Spinal cord (tissue), 10 donors: ENCODE measurements around the gene ZFYVE28. TPM values are rescaled to one million over a fixed set of nuclear protein-coding genes. Genes with fewer than 3 reads are reported as not detected.

Experiments used
- DNase-seq, 6 donors: peaks; one replicate each; pipeline versions ENCODE4 v3.0.0 to v3.0.0-alpha.2; 2013 to 2015; ENCODE audit warnings: low spot score in 6 of 6, low read depth in 4 of 6
- H3K27ac ChIP-seq: one replicate; pipeline ENCODE4 v1.5.1; 2013; ENCODE audit warnings: low read depth, low read length, control low read depth
- H3K27me3 ChIP-seq: one replicate; pipeline ENCODE4 v1.6.1; 2013; ENCODE audit warnings: low read length; ENCODE audit not compliant: control insufficient read depth, insufficient read depth
- H3K36me3 ChIP-seq: one replicate; pipeline ENCODE4 v1.6.1; 2013; ENCODE audit warnings: low read length; ENCODE audit not compliant: control insufficient read depth, insufficient read depth
- H3K4me1 ChIP-seq: one replicate; pipeline ENCODE4 v1.6.1; 2013; ENCODE audit warnings: low read length; ENCODE audit not compliant: control insufficient read depth, insufficient read depth
- H3K4me3 ChIP-seq: one replicate; pipeline ENCODE4 v1.5.1; 2013; ENCODE audit warnings: low read depth, low read length, control low read depth
- H3K9me3 ChIP-seq: one replicate; pipeline ENCODE4 v1.6.1; 2013; ENCODE audit warnings: low read length; ENCODE audit not compliant: control insufficient read depth, insufficient read depth
- WGBS: methylation state at CpG from one replicate; pipeline ENCODE4 v1.1.5; 2013; ENCODE audit warnings: missing lambda C conversion rate; ENCODE audit not compliant: insufficient coverage; 5-methylcytosine and 5-hydroxymethylcytosine counted together
- polyA plus RNA-seq, 2 donors: library from polyadenylated mRNA; unstranded; fragments of 120-200 nt; gene quantifications; one replicate each; pipeline ENCODE4 v1.2.1, GENCODE V29; 2013; ENCODE audit not compliant: insufficient read length in 2 of 2
- total RNA-seq, 2 donors: library from RNA; depleted of rRNA in 1 of 2; stranded (reverse); fragments of 120-200 nt in 1 of 2; fragments of >200 nt in 1 of 2; gene quantifications; one replicate each; pipeline versions ENCODE4 v1.2.3 to v1.2.4, GENCODE V29; 2013 to 2014
- donor health status: healthy.

Gene ZFYVE28
- total and polyA plus RNA-seq, 4 donors, result 7.9 to 13.9 (median 9.8) TPM

DNA sequence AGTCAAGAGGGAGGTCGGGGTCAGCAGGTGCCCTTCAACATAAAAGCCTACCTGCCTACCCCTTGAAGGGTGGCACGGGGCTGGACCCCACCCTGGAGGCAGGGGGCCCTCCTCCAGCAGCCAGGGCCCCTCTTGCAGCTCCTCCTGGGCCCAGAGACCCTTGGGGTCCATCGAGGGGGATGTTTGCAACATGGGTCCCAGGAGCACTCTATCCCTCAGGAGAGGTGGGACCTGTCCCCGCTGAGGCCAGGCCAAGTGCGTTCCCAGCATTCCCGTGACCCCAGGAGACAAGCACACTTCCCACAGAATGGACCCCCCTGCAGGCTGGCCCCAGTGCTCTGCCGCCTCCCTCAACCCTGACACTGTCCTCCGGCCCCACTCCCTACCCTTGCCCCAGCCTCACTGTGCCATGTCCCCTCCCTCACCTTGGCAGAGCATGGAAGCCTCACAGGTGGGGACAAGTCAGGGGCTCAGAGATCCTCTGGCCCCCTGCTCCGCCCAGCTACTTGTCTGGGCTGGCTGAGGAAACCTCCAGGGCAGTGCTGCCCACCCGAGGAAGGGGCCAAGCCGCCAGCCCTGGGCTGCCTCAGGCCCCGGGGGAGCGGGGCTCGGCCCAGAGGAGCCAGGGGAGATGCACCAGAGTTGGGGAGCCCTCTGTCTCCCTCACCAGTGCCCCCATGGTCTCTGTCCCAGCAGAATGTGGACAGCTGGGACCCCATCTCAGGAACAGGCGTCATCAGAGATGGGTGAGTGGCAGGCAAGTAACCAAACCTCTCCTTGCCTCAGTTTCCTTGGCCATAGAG is 158.7 kb downstream of the ZFYVE28 start:
- Histone ChIP-seq H3K9me3 (no peaks in the 10 kb centered on the region), H3K4me3 (peak overlapping the region; percentile 72), H3K27ac (no peak overlapping the region), H3K27me3 (no peaks in the 10 kb centered on the region), H3K4me1 (peaks cover 87% of the 10 kb centered on the region), H3K36me3 (peaks cover 60% of the 10 kb centered on the region)
- 85% methylated on average over 12 of the region's 15 CpGs for WGBS
- DNase-seq, result no peak

DNA sequence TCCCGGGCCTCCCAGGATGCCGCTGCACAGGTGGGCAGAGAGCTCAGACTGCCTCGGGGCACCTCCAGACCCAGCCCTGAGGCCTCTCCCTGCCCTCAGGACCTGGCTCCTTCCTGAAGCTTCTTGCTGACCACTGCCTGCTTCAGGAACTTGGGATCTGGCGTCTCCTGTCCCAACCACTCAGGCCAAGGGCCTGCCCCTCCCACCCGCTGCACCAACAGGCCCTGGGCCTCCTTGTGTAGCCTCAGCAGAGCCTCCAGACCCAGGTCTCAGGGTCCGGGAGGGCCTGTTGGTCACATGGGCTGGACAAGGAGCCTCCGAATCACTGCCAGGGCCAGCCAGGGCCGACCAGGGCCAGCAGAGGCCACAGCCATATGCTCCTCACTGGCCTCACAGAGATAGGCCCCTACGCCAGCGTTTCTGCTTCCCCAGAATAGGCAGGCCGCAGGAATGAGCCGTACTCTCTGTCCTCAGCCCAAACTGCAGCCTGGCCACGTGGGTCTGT is 159.4 kb downstream of the ZFYVE28 start:
- no peak overlapping the region for H3K27ac ChIP-seq
- H3K9me3 ChIP-seq, result no peaks in the 10 kb centered on the region
- H3K36me3 ChIP-seq, result peaks cover 64% of the 10 kb centered on the region
- 89% methylated on average over 13 of the region's 13 CpGs for WGBS
- no peak for DNase-seq
- H3K4me1 ChIP-seq, result peaks cover 80% of the 10 kb centered on the region
- no peaks in the 10 kb centered on the region for H3K27me3 ChIP-seq
- H3K4me3 ChIP-seq, result no peak overlapping the region

DNA sequence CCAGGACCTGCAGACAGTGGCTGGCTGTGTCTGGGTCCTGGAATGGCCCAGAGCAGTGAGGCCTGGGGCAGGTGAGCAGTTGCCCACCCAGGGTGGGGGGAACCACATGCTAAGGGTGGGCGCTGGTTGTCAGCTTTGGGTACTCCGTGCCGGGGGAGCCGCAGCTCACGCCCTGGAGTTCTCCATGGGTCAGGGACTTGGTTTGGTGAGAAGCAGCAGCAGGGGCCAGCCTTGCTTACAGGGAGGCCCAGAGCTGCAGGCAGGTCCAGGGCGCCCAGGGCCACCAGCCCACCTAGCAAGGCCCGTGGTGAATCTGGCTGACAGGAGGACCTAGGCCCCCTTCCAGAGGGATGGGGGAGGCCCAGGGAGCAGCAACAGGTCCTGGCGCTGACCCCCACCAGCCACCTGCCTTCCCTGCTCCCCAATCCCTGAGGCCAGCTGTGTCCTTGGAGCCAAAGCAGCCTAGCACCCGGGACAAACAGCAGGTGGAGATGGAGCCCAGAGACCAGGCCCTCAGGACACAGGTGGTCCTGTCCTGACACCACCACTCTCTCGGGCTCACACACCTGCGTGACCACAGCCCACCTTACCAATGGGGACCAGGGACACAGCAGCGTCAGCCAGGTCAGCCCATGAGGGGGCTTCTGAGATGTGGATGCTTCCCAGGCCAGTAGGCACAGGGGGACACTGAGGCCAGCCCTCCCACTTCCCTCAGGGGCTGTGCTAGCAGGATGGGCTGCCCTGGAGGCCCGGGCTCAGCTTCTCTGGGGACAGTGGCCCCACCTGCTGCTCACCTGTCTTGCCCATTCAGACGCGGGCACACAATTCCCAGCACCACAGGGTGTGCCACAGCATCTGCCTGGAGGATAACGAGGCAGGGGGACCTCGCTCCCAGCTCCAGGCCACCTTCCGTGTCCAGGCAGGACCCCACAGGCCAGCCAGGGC is 160.1 kb downstream of the ZFYVE28 start:
- no peak for DNase-seq
- Histone ChIP-seq H3K27me3 (no peaks in the 10 kb centered on the region), H3K36me3 (peaks cover 70% of the 10 kb centered on the region), H3K27ac (no peak overlapping the region), H3K4me1 (peaks cover 73% of the 10 kb centered on the region), H3K4me3 (no peak overlapping the region), H3K9me3 (no peaks in the 10 kb centered on the region)
- 93% methylated on average over 18 of the region's 18 CpGs for WGBS

DNA sequence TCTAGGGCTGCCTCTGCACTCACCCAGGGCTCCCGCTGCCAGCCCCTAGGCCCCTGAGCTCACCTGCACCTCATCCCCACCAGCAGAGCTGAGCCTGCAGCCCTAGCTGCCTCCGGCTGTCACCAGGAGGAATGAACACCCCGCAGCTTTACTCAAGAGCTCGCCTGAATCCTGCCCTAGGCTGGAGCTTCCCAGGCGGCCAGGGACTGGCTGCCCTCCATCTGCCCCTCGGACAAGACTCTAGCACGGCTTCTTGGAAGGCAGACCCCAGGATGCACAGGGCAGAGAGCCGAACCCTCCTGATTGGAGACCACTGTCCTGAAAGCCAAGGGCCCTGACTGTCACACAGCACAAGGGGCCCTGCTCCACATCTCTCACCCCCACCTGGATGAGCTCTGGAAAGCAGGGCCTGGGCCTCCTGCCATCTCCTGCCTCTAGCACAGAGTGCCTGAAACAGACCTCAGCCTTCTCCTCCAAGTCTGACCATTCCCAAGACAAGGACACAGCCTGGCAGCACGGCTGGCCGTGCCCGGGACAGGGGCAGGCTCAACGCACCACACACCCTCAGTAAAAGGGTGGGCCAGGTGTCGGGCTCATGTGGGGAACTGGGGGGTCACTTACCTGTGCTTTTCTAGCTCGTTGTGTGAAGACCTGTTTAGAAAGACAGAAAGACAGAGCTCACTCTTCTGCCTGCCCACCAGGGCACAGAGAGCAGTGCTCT is 160.9 kb downstream of the ZFYVE28 start:
- no peak overlapping the region for H3K27ac ChIP-seq
- no peak overlapping the region for H3K4me3 ChIP-seq
- H3K9me3 ChIP-seq, result no peaks in the 10 kb centered on the region
- H3K36me3 ChIP-seq, result peaks cover 79% of the 10 kb centered on the region
- H3K4me1 ChIP-seq, result peaks cover 64% of the 10 kb centered on the region
- H3K27me3 ChIP-seq, result no peaks in the 10 kb centered on the region
- no peak for DNase-seq
- 86% methylated on average over 14 of the region's 14 CpGs for WGBS

DNA sequence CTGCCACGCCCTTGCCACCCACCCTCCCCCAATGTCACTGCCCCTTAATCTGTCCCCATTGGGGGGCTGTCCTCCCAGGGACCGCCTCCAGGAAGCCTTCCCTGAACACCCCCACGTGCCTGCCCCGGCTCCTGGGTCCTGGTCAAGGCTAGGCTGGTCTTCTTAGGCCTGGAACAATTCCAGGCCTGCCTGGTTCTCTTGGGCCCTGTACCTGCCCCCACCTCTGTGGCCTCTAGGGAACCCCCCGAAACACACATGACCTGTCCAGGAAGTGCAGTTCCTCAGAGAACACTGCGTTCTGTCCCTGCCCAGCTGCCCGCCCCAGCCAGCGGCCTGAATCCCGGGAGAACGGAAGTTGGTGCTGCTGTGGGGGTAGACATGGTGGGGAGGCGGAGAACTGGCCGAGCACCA is 161.7 kb downstream of the ZFYVE28 start:
- peak overlapping the region; percentile 72 for H3K27ac ChIP-seq
- 68% methylated on average over 10 of the region's 12 CpGs for WGBS
- H3K27me3 ChIP-seq, result no peaks in the 10 kb centered on the region
- no peak for DNase-seq
- H3K4me3 ChIP-seq, result no peak overlapping the region
- H3K9me3 ChIP-seq, result no peaks in the 10 kb centered on the region
- H3K36me3 ChIP-seq, result peaks cover 86% of the 10 kb centered on the region
- peaks cover 64% of the 10 kb centered on the region for H3K4me1 ChIP-seq

DNA sequence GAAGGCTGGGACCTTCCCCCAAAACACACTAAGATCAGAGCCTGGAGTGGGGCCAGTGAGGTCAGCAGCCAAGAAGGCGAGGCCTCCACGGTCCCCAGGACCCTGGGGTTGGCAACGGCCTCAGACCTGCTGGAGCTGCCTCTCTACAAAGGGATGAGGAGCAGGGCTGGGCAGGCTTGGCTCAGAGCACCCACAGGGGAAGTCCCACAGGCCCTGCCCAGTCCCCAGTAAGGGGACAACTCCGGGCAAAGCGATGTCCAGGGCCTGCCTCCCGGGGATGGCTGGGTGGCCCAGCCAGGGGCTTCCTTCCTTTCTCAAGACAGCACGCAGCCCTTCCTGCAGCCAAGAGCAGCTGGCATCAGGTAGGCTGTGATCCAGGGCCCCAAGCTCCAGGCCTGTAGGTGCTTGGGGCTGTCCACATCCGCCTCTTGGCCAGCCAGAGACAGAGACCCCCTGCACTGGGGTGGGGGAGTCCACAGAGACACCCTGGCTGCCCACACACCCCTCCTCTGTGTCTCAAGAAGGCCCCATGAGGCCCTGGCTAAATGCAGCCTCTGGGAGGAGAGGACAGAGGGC is 162.2 kb downstream of the ZFYVE28 start:
- 46% methylated on average over 8 of the region's 8 CpGs for WGBS
- Histone ChIP-seq H3K27me3 (no peaks in the 10 kb centered on the region), H3K36me3 (peaks cover 92% of the 10 kb centered on the region), H3K4me3 (no peak overlapping the region), H3K27ac (peak overlapping the region; percentile 72), H3K4me1 (peaks cover 64% of the 10 kb centered on the region), H3K9me3 (no peaks in the 10 kb centered on the region)
- peak in 1 of 6 donors; percentile 35 for DNase-seq

DNA sequence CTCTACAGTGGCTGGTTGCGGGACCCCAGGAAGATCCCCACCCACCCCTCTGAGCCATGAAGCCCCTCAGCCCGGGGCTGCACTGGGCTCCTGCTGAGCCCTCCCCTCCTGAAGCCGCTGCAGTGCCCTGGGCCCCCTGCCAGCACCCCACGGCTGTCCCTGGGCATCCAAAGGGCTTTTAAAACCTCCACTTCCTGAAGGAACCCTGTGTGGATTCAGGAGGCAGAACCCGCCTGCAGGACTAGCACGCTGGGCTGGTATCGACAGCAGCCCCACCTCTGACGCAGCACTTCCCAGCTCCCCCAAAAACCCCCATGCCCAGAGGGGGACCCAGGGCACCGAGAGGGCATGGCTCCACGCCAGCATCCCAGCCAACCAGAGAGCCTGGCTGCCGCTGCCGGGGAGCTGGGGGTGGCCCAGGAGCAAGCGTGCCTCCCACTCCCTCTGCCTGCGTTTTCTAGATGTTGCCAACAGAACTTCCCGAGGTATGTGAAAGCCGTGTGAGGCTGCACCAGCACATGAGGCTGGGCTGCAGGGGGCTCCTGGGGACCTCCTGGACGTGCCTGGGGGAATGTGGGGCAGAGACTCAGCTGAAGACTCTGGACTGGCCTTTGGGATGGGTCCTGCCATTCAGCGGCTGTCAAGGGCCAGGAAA is 162.8 kb downstream of the ZFYVE28 start:
- Histone ChIP-seq H3K4me1 (peaks cover 58% of the 10 kb centered on the region), H3K27ac (peak overlapping the region; percentile 72), H3K36me3 (peaks cover 95% of the 10 kb centered on the region), H3K9me3 (no peaks in the 10 kb centered on the region), H3K4me3 (no peak overlapping the region), H3K27me3 (no peaks in the 10 kb centered on the region)
- peak in 2 of 6 donors; percentile 61 to 64 for DNase-seq
- WGBS, result 17% methylated on average over 16 of the region's 18 CpGs

DNA sequence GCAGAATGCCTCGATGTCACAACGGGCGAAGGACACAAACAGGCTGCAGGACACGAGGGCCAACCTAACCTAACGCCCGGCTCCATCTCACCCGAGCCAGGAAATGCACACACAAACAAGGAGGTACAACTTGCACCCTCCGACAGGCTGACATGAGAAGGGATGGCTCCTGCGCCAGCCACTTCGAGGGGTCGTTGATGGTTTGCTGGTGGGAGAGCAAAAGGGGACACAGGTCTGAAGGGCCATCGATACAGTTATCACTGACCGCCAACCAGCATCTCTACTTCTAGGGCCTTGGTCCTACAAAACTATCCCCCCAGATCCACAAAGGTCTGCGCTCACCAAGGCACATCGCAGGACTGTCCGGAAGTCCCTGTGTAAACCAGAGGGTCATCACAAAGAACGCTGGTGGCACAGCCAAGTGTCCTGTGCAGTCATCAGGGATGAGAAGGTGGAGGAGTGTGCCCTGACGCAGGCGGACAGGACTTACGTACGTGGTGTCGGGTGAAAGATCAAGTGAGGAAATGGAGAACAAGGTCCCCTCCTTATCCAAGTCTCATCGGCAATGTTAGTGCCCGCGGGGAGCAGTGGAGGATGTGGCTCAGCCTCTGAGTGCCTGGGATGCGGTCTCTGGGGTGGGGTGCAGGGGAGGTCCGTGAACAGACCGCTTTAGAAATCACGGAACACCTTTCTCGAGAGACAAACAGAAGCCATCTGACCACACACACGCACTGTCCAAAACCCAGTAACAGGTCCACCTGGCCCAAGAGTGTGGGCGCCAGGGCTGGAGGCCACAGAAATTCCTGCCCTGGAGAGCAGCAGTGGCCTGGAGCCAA is 163.6 kb downstream of the ZFYVE28 start:
- no peak for DNase-seq
- WGBS, result 88% methylated on average over 29 of the region's 32 CpGs
- no peak overlapping the region for H3K27ac ChIP-seq

More for the DNA sequence above, 163.6 kb downstream of the ZFYVE28 start:
- Histone ChIP-seq H3K4me3 (no peak overlapping the region), H3K9me3 (no peaks in the 10 kb centered on the region), H3K36me3 (peaks cover 95% of the 10 kb centered on the region), H3K27me3 (no peaks in the 10 kb centered on the region), H3K4me1 (peaks cover 50% of the 10 kb centered on the region)
